Measurements from ENCODE around the gene TMEM109. TPM values are rescaled to one million over a fixed set of nuclear protein-coding genes. Genes with fewer than 3 reads are reported as not detected.

Gene TMEM109
- total and polyA plus RNA-seq, 2 of the 4 experiments (the other 2 are of a cell fraction): 15.1 to 69.7 TPM

GRCh38 chr11:60923800-60924109, 9.8 kb downstream of the TMEM109 start:
- Histone ChIP-seq H3K79me1 (ENCODE audit: low read depth in 1 of 2, low read length in 2 of 2) (peaks cover 13 to 47% of the 10 kb centered on the region in 2 experiments; a peak in 3 of 4 replicates), H3K4ac (ENCODE audit: low read depth, low read length) (peak overlapping the region; percentile 70; the same call in 1 of the 2 replicates), H2AFZ (replicated peaks; ENCODE audit: low read length, poor library complexity) (peak overlapping the region; percentile 95), H2AK5ac (ENCODE audit: low read depth, low read length) (no peak overlapping the region), H2AK9ac (replicated peaks; ENCODE audit: low read depth, low read length, poor library complexity) (peak overlapping the region; percentile 96), H3K9ac (ENCODE audit: low read depth, low read length) (no peak overlapping the region), H3K56ac (ENCODE audit: extremely low read depth, insufficient read depth, low read length) (peak overlapping the region; percentile 21; the same call in 1 of the 2 replicates), H4K91ac (ENCODE audit: insufficient read depth, low read depth, low read length) (0 out of 2 replicates have a peak overlapping the region, but pooled peaks have one; percentile 41), H3K23ac (ENCODE audit: low read depth, low read length) (no peak overlapping the region), H2BK15ac (ENCODE audit: low read depth, low read length) (peak overlapping the region; percentile 55; the same call in 1 of the 3 replicates), H3K36me3 (ENCODE audit: control insufficient read depth, insufficient read depth, low read length) (peaks cover 33% of the 10 kb centered on the region), H3K14ac (replicated peaks; ENCODE audit: low read depth, low read length) (peak overlapping the region; percentile 96; the same call in 1 of the 2 replicates), H3K27me3 (ENCODE audit: control insufficient read depth, insufficient read depth, low read length) (no peaks in the 10 kb centered on the region), H4K5ac (ENCODE audit: low read depth, low read length) (no peak overlapping the region), H3K9me3 (ENCODE audit: control insufficient read depth, insufficient read depth, low read length) (no peaks in the 10 kb centered on the region), H3K18ac (ENCODE audit: low read depth, low read length) (no peak overlapping the region), H2BK120ac (ENCODE audit: low read depth, low read length) (peak overlapping the region; percentile 35; the same call in 1 of the 2 replicates), H4K8ac (ENCODE audit: low read depth in 2 of 2, low read length in 2 of 2) (peak overlapping the region; percentile 76 to 77; a peak in 2 of 4 replicates), H4K20me1 (ENCODE audit: insufficient read depth, low read length) (peaks cover 18% of the 10 kb centered on the region), H3K4me3 (ENCODE audit: insufficient read depth, low read depth, low read length) (no peak overlapping the region), H3K27ac (ENCODE audit: insufficient read depth, low read length) (no peak overlapping the region; the same call in 1 of the 2 replicates), H3K4me2 (ENCODE audit: low read depth, low read length) (peak overlapping the region; percentile 94), H2BK20ac (ENCODE audit: low read depth, low read length) (0 out of 2 replicates have a peak overlapping the region, but pooled peaks have one; percentile 48), H3K4me1 (ENCODE audit: control insufficient read depth, insufficient read depth, low read length) (peaks cover 16% of the 10 kb centered on the region), H2BK5ac (ENCODE audit: low read depth, low read length, poor library complexity, severe bottlenecking) (no peak overlapping the region), H3K9me1 (ENCODE audit: insufficient read depth, low read length) (peaks cover 15% of the 10 kb centered on the region; the same call in 1 of the 2 replicates)
- POLR2A ChIA-PET (ENCODE audit: unreplicated experiment): no interaction called here
- dilution Hi-C loops (cut with HindIII; ENCODE audit: low sequenced_read_pairs, unreplicated experiment) (no loop called here), in situ Hi-C loops (cut with MboI; ENCODE audit: low sequenced_read_pairs) (loop anchor here (25.0 kb wide), 1 partner anchor 1336 kb away; no protein-coding TSS in a partner anchor), intact Hi-C loops (cut with micrococcal nuclease) (no loop called here)
- no peak for ATAC-seq (ENCODE audit: low read depth)
- CTCF ChIA-PET: no interaction called here
- no peak for DNase-seq
- WGBS, 2 experiments (ENCODE audit: extremely low coverage in 2 of 2, insufficient read length in 1 of 2): 50% methylated on average over 2 of the region's 6 CpGs; no CpG with 5 or more reads in 1 of the 2 experiments
- BruUV-seq (replicated peaks): no TSS peak
- TF ChIP-seq CTCF (conservative IDR thresholded peaks at IDR 0.05; ENCODE audit: low read depth, low read length): no peak
- no peak for TF ChIP-seq ELK1 (IDR thresholded peaks at IDR 0.05; ENCODE audit: borderline replicate concordance, low read depth, low read length)
- TF ChIP-seq POLR2A (IDR thresholded peaks at IDR 0.05; ENCODE audit: low read depth, low read length): no peak
- TF ChIP-seq USF2 (IDR thresholded peaks at IDR 0.05; ENCODE audit: low read depth, low read length): no peak
- no peak for TF ChIP-seq RFX5 (IDR thresholded peaks at IDR 0.05; ENCODE audit: low read depth, low read length)
- no peak for TF ChIP-seq CHD1 (IDR thresholded peaks at IDR 0.05; ENCODE audit: low read depth, low read length)
- TF ChIP-seq RCOR1 (IDR thresholded peaks at IDR 0.05; ENCODE audit: insufficient replicate concordance, low read length): no peak
- TF ChIP-seq RAD21 (IDR thresholded peaks at IDR 0.05; ENCODE audit: low read length): no peak
- TF ChIP-seq MXI1 (IDR thresholded peaks at IDR 0.05; ENCODE audit: borderline replicate concordance, low read depth, low read length): no peak
- TF ChIP-seq CEBPB (IDR thresholded peaks at IDR 0.05; ENCODE audit: low read depth, low read length): no peak
- TF ChIP-seq FOS (IDR thresholded peaks at IDR 0.05; ENCODE audit: low read depth, low read length): no peak
- TF ChIP-seq MAZ (IDR thresholded peaks at IDR 0.05; ENCODE audit: borderline replicate concordance, low read depth, low read length): no peak
- TF ChIP-seq BHLHE40 (IDR thresholded peaks at IDR 0.05; ENCODE audit: low read depth, low read length): no peak
- no peak for TF ChIP-seq SMC3 (IDR thresholded peaks at IDR 0.05; ENCODE audit: low read depth, low read length)
- no peak for TF ChIP-seq MAFK (IDR thresholded peaks at IDR 0.05; ENCODE audit: low read depth, low read length)
- TF ChIP-seq NFE2L2 (IDR thresholded peaks at IDR 0.05; ENCODE audit: low read depth, low read length): no peak
